Stimulated activated CD8-positive, alpha-beta memory T cell treated with anti-CD3 and anti-CD28 coated beads, Interleukin-7, amount 100 ng/mL, for 1 hour (primary cell): ENCODE measurements around the gene HEMK1.

Experiments used
- DNase-seq, 2 donors: peaks; one replicate each; pipeline ENCODE4 v3.0.0-alpha.2; 2020; ENCODE audit warnings: low read depth in 2 of 2

Gene HEMK1

DNA sequence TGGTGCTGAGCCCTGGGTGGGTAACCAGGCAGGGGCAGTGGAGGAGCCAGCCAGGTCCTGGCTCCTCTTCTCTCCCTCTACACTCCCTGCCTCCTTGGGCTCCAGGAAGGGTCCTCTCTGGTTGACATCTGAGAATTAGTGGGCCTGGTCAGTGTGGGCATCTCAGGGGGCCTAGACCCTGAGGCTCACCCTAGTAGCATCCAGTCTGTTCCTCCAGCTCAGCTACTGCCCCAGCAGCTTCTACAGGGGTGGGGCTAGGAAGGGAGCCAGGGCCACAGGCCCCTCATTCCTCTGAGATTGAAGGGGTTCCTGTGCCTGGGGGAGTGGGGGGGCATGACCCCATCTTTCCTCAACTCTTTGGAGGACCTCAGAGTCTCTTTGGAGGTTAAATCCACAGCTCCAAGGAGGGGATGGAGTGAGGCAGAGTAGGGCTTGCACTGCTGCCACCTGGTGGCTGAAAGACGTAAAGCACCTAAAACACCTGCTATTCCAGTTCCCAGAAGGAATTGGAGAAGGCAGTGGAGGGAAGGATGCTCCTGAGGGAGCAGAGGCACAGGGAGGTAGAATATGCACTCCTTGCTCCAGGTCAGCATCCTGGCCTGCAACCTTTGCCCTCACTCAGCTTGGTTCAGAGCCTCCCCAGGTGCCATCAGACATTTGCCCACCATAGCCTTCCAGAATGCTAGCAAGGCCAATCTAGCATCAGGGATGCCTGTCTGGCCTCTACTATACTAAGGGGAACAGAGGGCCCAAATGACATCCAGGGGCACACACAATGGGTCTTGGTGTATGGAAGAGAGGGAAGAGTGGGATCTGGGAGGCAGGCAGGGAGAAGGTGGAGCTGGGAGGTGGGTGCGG is 26.9 kb upstream of the HEMK1 start:
- DNase-seq, result peak; percentile 25 to 48

DNA sequence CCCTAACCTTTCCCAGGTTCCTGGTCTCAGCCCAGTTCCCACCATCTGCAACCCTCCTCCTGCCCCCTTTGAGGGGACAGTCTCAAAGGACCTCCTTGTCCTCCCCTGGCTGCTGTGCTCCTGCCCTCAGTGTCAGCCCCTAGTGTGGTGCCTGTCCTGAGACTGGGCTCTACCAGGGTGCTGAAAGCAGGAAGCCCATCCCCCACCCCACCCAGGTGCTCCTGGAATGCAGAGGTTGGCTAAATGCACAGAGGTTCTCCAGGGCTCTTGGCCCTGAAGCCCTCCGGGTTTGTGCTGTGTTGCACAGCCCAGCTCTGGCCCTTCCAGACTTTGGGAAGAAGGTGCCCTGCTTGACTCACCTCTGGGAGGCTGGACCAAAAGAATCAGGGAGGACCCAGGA is 23.5 kb upstream of the HEMK1 start:
- no peak for DNase-seq

DNA sequence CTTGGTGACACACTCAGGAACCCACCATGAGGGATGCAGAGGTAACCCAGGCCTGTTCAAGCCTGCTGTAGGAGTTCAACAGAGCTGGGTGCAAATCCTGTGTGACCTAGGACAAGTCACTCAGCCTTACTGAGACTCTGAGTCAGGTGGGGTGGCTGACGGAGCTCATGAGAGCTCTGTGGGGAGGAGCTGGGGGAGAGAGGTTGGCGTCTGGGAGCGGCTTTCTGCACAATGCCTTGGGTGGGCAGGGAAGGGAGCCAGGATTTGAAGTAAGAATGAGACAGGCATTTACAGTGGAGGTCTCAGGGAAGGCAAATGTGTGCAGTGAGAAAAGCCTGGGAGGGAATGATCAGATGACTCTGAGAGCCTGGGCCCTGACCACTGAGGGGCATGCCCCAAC is 20.1 kb upstream of the HEMK1 start:
- no peak for DNase-seq

DNA sequence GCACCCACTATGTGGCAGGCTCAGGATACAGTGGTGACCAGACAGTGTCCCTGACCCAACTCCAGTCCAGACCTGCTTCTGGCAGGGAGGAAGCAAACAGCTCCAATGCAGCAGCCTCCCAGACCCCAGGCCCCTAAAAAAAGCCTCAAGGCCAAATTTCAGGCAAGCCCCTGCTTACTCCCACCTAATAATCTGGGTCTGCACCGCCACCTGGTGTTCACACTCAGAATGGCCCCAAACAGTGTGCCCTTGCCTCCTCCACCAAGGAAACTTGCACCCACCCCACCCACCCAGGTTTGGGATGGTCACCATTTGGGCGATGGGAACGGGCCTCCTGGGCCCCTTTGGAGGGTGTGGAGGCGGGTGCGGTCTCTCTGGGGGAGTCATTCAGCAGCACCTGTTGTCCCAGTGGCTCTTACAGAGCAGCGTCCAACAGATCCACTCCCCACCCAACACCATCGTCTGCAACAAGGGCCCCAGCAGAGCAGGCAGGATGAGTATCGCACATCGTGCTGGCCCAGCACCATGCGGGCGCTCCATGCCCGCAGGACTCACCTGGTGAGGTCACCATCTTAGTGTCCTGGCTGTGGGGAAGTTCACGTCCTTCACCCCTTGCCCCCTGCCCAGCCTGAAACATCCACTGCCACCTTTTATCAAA is 19.1 kb upstream of the HEMK1 start:
- DNase-seq, result peak; percentile 30 to 52

DNA sequence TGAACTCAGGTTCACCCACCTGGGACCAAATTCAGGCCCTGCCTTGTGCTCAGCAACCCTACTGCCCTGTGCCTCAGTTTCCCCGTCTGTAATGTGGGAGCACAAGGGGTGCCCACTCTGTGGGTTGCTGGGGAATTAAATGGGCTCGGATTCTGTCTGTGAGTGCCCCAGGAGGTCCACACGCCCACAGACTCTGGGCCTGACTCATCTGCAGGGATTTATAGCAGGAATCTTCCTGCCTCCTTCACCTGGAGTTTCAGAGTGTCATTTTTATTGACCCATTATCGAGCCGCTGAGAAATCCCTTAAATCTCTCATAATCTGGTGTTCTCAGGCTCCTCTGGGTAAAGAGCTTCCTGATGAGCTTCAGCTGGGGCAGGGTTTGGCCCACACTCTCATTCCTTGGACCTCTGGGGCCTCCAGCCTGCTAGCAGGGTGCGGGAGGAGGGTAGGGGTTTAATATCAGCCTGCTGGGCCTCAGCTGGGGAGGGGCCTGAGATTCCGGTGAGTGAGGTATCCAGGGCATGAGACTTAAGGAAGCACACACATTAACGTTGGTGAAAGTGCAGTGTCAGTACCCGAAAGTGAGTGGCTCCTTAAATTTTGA is 18.2 kb upstream of the HEMK1 start:
- DNase-seq, result no peak

DNA sequence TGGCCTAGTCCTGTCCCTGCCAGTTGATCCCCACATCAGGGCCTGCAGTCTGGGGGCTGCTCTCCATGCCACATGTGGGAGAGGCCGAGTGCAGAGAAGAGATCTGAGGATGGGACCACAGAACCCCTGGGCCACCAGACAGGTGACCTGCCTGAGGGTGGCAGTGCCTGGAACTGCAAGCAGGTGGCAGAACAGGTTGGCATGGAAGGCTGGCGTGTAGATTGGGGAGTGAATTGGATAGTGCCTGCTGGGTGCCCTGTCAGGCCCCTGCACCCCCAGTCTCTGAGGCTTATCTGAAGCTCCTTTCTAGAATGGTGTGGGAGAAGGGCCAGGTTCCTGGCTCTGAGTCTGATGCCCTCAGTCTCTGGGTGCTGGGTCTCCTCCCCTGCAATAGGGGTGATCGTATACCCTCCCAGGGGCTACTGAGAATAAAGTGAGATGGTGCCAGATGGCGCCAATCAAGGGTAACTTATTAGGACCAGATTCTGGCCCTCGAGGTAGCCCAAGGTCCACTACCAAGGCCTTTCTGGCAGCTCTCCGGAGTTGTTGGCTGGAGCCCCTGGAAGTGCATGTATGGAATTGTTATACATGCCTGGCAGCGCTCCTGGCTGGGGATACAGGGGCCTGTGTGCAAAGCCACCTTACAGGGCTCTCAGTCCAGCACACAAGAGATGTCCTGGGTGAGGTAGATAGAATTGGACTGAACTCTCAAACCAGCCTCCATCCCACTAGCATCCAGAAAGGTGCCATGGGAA is 17.5 kb upstream of the HEMK1 start:
- no peak for DNase-seq

DNA sequence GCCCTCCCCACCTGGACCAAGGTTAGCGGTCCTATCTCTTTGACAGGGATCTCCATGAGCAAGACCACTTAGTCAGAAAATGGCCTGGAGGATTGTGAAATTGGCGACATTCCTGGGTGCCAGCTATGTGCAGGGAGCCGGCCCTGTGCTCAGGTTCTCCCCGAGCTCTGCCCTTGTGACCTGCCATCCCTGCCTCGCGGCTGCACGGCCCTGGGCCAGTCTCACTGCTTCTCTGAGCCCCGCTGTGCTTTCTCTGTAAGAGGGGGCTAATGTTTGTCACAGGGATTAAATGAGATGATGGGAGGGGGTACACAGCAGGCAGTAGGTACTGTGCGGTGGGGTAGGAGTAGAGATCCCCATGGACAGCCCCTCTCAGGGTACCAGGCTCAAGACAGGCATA is 16.7 kb upstream of the HEMK1 start:
- no peak for DNase-seq

DNA sequence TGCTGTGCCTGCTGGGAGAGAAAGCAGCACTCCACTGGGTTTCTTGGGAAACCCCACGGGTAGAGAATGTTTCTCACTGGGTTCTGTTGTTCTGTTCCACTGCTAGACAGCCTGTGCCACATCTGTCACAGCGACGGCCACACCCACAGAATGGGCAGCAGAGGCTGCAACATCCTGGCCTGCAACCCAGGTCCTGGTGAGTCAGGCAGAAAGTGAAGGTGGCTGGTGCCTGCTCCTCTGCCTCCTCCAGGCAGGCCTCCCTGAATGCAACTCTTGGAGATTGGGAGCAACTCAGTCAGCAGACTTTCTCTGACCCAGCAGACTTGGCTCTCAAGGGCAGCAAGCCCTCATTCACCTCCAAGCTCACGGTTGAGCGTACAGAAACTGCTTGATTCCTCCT is 14.8 kb upstream of the HEMK1 start:
- no peak for DNase-seq

DNA sequence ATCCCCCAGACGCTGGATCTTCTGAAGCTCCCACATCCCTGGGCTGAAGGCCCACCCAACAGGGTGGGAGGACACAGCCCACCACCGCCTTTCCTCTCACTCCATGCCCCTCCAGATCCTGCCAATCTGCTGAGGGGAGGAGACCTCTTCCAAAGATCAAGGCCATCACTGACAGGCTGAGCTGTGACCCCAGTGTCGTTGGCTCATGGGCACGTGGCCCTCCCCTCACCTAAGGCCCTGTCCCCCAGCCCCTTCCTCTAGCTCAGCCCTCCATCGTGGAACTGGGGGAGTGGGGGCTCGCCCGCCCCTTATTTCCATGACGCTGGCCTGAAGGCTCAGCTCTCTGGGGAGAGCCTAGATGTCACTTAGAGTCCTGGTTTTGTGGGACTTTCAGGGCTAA is 12.2 kb upstream of the HEMK1 start:
- no peak for DNase-seq

DNA sequence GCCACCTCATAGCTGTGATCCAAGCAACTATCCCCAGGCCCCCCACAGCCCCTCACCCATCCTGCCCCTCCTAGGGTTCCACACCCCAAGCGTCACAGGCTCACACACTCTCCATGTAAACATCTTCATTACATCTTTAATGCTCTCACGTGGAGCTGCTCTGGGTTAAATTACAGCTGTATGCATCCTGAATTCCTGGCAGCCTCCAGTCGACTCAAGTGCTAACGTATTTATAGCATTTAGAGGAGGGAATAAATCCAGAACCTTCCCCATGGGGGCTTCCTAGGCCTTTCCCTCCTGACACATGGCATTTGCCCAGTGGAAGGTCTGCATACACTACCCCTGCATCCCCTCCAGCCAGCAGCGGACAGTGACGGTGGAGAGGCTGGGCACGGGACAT is 11.4 kb upstream of the HEMK1 start:
- DNase-seq, result no peak

DNA sequence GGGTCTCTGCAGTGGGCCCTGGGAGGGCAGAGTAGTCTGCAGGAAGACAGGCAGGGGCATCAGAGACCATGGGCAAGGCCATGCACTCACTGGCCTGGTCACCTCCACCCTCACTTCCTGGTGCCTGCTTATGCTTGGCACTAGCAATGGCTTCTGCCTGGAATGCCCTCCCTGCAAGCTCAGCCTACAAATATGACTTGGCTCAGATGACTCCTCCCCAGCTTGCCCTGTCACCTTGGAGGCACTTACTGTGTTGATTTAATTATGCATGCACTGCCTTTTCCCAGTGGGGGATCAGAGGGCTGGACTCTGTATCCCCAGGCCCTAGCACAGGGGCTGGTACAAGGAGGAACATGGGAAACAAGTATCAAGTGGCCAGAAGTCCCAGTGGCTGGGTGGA is 9.6 kb upstream of the HEMK1 start:
- no peak for DNase-seq

DNA sequence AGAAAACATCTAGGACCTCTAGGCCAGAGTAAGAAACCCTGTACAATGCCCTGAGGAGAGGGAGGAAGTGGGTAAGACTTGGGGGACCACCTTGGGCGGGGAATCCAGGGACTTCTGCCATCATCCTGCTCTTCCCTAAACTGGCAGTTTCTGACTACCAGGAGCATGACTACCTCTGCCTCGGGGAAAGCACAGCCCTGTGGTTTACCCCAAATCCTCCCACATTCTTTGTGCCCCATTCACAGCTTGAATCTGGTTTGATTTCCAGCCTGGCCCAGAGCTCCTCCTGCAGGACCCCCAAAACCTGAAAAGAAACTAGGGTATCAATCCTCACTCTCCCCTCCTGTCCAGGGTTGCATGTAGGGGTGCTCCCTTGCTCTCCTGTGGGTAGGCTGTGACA is 6.5 kb upstream of the HEMK1 start:
- no peak for DNase-seq

DNA sequence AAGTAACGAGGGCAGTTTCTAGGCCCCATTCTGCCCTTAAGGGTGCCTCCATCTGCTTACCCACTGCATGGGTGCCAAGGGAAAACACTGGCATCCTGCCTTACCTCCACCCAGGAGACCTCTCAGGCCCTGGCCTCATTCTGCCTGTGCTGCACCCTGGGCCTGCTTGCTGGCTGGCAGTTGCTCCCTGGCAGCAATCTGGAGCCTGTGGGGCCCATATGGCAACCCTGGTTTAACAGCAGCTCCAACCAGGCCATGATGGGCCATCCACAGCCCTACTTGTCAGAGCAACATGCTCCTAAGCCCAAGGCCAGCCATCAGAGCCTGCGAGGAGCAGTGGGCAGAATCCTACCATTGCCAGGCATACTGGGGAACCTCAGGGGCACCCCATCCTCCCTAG is 5.5 kb upstream of the HEMK1 start:
- no peak for DNase-seq

DNA sequence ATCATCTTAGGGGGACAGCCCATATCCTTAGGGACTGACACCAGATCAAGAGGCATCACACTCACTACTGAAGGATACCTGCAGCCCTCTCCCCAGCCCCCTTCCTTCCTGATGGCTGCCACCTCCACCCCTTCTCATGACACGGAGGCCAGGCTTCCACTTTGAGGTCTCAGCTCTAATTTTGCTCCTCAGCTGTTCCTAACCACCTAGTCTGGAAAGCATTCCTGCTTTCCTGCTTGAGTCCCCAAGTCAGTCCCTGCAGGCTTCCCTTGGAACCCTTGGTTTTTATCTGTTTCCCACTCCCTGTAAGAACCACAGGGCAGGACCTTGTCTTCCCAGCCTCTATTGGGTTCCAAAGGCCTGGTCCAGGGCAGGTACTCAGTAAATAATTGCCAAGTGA is 5.0 kb upstream of the HEMK1 start:
- no peak for DNase-seq

DNA sequence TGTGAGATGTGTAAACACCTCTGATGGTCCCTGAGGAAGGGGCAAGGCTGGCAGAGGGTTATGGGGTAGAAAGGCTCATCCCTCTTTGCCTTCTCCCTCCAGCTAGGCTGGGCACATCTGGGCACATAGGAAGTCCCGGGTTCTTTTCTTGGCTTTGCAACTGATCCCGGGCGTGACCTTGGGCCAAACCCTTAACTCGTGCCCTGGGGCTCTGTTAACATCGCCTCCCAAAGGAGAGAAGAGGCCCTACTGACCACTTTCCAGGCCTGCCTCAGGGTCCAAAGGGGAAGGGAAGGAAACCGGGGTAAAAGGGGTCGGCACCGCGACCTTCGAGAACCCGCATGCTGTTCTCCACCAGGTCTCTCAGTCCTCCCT is 2.3 kb upstream of the HEMK1 start:
- DNase-seq, result no peak

DNA sequence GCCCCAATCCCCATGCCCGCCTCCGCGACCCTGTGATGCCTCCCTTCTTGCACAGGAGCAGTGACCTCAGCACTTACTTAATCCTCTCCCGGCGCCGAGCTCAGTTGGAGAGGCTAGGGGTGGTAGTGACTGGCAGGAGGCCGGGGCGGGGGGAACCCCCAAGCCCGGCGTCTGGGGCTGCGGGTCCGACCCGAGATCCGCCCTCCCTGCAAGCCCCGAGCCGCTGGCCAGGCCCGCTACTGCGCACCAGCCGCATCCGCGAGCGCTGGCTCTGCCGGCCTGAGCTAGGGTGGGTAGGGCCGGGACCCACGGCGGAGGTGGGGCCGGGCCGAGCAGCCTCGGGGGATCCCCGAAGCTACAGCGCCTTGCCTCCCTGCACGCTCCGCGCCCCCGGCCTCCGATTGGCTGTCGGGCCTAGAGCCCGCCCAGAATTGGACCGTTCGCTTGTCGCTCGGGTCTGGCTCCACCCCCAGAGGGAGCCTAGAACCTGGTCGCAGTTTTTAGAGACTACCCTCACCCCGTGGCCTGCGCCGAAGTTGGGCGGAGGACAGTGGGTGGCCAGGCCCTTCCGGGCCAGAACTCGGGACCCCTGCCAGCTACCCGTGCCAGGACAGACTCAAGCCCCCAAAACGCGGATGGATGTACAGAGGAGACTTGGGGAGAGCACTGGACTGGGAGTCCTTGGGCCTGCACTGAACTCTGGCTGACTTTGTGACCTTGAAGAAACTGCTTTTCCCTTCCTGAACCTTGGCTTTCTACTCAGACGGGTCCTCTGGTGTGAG is 1.7 kb upstream of the HEMK1 start, which contains the start of gene C3orf18:
Gene C3orf18 (minus strand): TSS at position 362 of the 782 bp plus-strand sequence. CDS start 2,048 bp downstream, outside the sequence.
- DNase-seq, result peak; percentile 80 to 89

DNA sequence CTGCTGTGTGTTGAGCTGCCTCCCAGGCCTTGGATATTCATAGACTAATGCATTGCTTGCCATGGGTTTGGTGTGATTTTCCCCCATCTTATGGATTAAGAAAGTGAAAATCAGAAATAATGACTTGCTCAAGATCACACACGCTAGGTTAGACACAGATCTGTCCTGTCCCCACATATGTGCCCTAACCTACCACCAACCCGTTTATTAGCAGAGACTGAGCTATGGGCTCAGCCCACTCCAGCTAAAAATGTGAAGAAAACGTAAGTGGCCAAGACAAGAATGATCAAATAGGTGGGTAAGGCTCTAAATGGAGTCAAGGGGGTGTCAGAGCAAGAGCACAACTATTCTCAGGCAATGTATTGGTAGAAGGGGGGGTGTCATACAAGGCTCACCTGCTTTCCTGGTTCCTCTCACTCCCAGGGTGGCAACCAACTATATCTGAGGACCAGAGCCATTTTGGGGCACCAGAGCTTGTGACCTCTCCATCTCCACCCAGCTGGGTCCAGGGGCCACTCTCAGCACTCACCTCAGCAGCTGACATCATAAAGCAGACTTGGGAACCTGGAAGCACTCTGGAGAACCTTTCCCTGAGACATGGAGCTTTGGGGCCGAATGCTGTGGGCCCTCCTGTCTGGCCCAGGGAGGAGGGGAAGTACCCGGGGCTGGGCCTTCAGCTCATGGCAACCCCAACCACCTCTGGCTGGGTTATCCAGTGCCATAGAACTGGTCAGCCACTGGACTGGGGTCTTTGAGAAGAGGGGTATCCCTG is 1.4 kb downstream of the HEMK1 start:
- no peak for DNase-seq

DNA sequence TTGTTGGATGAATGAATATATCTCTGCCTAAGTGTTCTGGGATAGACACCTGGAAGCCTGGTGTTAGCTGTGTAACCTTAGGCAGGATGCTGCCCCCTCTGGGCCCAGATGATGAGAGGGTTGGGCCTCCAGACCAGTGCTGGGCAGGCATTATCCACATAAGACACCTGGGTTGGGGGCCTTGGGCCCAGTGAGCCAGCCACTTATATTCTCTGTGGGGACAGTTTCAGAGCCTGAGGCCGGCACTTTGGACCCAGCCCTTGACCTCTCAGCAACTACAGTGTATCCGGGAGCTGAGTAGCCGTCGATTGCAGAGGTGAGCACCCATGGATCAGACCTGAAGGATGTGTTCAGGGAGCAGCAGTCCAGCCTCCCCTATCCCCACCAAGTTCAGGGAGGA is 2.2 kb downstream of the HEMK1 start:
- no peak for DNase-seq

DNA sequence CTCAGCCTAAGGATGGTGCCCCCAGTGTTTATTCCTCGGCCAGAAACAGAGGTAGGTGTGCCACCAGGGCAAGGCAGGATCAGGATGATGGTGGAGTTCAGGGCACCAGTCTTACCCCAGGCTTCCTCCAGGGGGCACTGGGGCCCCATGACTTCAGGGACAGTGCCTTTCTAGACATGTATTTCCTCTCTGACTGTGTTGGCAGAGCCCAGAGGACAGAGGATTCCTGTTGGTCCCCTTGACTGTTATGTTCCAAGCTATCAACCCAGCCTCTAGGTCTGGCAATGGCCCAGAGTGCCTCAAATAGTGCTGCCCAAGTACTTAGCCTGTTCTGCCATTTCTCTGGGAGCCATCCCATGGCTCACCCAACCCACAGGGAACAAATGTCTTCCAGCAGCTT is 2.8 kb downstream of the HEMK1 start:
- peak; percentile 55 to 68 for DNase-seq

DNA sequence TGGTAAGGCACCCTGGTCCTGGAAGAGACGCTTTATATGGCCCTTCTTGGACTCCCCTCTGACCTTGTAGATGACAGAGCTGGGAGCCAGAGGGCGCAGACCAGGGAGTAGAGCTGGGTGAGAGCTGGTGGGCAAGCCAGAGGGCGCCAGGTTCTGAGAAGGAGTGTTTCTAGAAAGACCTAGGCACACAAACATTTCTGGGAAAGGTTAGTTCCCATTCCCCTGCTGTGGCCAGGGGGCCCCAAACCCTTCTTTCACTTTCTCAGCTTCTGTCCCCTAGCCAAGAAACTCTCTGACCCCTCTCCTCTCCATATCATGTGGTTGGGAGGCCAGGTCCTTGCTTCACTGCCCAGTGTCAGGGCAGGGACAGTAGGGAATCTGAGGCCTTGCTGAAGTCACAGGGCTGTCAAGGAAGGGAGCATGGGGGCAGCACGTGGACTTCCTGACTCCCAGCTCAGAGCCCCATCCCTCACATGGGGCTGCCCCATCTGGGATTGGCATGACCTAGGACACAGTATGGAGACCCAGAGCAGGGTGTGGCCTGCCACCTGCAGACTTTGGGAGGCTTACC is 3.6 kb downstream of the HEMK1 start:
- DNase-seq, result no peak
